Kidney tubule cell (primary cell): Measurements from ENCODE around the gene ACADVL.
"Not testable (repeated sequence)": the region's sequence is repeated elsewhere in the genome, so short reads cannot be mapped to it uniquely, and the experiment has no call there.

ENCODE experiments used
- DNase-seq: peaks from one replicate; pipeline ENCODE4 v3.0.0-alpha.2; 2018; ENCODE audit warnings: low spot score

Gene ACADVL

GRCh38 chr17:7219812-7220592 is at the start of gene ACADVL, which contains the start of gene DLG4:
Gene ACADVL (plus strand): TSS chr17:7219938. CDS start chr17:7219985, 47 bp downstream.
Gene DLG4 (minus strand): TSS chr17:7219836.
- DNase-seq = peak; percentile 91

DNA sequence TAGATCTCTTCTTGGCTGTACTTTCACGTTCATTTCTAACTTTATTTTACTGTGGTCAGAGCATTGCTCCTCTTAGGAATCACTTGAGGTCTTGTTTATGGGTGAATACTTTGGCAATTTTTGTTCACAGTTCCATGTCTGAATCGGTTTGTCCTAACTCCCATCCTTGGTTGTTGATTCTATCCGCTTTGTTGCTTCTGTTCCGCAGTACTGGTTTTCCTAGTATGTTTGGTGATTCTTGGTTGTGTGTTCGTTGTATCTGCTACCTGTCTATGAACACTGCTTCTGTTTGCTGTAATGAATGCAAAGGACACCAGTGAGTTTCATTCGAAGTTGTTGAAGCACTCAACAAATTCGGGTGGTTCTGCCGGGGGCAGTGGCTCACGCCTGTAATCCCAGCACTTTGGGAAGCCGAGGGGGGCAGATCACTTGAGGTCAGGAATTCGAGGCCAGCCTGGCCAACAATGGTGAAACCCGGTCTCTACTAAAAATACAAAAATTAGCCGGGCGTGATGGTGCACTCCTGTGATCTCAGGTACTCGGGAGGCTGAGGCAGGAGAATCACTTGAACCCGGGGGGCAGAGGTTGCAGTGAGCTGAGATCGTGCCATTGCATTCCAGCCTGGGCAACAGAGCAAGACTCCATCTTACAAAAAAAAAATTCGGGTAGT is 47.1 kb upstream of the ACADVL start:
- not testable (repeated sequence) for DNase-seq

DNA sequence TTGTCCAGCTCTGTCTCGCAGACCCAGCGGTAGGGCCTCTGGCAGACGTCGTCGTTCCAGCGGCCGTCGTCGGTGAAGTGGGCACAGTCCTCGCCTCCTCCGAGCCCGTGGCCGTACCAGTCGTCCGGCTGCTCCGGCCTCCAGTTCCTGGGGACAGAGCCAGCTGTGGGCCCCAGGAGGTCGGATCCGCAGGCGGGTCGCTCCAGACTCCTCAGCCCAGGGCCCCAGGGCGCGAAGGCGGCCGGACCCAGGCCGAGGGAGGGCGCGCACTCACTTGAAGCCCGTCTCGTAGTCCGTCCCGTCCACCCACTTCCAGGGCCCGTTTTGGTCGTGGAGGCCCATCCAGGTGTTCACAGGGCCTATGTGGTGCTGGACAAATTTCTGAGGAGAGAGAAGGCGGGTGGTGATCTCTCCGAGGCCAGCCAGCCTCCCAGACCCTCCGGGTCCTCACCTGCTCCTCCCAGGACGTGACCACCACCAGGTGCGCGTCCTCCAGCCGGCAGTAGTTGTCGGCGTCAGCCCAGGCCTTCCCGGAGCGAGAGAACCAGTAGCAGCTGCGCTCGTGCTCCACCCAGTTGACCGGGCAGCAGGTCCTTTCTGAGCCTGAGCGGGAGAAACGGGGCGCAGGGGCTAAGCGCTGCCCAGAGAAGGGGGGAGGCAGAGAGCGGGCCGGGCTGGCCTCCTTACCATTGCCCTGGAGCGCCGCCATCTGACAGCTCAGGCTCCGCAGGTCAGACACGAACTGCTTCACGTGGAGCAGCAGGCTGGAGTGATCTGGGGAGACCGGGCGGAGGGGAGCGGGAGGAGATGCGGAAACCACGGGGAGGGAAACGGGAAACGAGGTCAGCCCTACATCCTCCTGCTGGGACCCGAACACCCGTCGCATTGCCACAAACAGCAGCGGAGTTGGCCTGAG is 45.8 kb upstream of the ACADVL start:
- DNase-seq = peak; percentile 20

DNA sequence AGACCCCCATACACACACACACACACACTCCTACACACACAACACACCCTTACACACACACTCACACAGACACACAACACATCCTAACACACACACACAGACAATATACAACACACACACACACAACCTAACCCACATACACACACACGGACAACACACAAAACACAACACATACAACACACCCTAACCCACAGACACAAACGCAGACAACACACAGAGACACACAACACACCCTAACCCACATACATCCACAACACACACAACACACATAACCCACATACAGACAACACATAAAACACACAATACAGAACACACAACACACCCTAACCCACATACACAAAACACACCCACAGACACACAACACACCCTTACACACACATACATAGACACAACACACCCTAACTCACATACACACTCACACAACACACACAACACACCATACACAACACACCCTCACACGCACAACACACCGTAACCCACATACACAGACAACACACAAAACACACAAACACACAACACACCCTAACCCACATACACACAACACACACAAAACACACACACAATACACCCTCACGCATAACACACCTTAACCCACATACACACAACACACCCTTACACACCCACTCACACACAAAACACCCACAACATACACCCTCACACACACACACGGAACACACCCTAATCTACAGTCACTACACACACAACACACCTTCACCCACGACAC is 45.0 kb upstream of the ACADVL start:
- DNase-seq = no peak

- DNase-seq = no peak
Measured at GRCh38 chr17:7175330-7175733, 44.4 kb upstream of the ACADVL start.

- no peak for DNase-seq
Measured at GRCh38 chr17:7176107-7176840, 43.5 kb upstream of the ACADVL start.

DNA sequence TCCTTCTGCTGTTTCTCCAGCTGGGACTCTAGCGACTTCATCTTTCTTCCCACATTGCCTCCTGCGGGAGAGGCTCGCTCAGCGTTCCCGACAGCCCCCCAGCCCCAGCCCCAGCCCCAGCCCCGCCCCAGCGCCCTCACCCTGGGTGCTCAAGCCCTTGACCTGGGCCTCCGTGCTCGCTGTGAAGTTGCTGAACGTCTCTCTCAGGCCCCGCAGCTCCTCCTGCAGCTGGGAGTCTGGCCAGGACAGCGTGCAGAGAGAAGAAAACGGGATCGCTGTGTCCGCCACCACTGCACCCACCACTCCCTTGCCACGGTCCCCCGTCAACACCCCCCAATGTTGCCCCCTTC is 42.9 kb upstream of the ACADVL start:
- no peak for DNase-seq

GRCh38 chr17:7177191-7177953 is 42.4 kb upstream of the ACADVL start:
- DNase-seq = peak; percentile 49

DNA sequence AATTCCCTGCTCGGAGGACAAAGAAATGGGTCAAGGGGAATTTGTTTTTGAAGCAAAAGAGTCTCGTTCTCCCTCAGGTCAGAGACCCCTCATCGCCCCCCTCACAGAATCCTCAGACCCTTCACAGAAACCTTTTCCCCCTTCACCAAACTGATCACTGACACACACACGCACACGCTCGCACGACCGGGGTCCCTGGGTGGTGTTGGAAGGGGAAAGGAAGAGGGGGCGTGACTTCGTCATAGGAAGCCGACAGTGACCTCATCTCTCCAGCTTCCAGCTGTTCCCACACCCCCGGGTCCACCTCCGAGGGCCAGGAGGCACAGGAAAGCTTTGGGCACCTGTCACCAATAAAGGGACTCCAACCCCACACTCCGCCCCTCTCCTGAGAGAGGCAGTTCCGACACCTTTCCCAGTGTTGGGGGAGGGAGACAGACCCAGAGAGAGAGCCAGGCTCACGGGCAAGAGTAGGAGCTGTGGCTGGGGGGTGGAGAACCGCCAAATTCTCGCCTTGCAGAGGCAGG is 41.7 kb upstream of the ACADVL start:
- DNase-seq = peak; percentile 18

DNA sequence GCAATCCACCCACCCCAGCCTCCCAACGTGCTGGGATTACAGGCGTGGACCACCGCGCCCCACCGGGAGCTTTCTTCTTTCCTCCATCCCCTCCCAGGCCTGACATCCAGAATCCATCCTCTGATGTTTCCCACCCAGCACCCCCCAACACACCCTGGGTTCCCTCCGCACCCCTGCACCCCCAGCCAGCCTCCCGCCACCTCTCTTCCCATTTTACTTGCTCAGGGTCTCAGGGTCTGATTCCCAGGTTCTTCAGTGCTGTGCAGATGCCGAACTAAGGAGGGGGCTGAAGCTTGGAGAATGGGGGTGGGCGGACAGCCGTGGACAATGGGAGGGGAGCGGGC is 40.8 kb upstream of the ACADVL start:
- no peak for DNase-seq

- DNase-seq = no peak
Measured at GRCh38 chr17:7179317-7180254, 40.2 kb upstream of the ACADVL start, which contains the start of gene ASGR1. Gene ASGR1 (minus strand): TSS chr17:7179370. CDS start chr17:7178563, 807 bp downstream.

- DNase-seq = not testable (repeated sequence)
Measured at GRCh38 chr17:7182101-7182500, 37.6 kb upstream of the ACADVL start.

GRCh38 chr17:7183433-7184090 is 36.2 kb upstream of the ACADVL start:
- peak; percentile 40 for DNase-seq

- peak; percentile 86 for DNase-seq
Measured at GRCh38 chr17:7184091-7184488, 35.6 kb upstream of the ACADVL start.

- DNase-seq = no peak
Measured at GRCh38 chr17:7184647-7185046, 35.1 kb upstream of the ACADVL start.

DNA sequence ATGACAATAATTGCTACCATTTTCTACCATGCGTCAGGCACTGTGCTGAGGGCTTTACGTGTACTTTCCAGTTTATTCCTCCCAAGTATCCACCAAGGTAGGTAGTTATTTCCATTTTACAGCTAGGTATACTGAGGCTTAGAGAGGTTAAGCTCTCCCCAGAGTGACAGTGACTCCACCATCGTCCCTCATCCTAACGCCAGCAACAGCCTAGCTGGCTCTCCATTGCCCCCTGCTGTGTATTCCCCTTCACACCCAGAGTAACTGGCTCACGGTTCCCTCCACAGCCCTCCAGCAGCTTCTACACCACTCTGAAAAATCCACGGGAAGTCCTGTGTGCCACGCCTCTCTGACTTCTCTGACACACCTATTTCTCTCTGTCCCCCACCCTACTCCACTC is 33.5 kb upstream of the ACADVL start:
- no peak for DNase-seq

DNA sequence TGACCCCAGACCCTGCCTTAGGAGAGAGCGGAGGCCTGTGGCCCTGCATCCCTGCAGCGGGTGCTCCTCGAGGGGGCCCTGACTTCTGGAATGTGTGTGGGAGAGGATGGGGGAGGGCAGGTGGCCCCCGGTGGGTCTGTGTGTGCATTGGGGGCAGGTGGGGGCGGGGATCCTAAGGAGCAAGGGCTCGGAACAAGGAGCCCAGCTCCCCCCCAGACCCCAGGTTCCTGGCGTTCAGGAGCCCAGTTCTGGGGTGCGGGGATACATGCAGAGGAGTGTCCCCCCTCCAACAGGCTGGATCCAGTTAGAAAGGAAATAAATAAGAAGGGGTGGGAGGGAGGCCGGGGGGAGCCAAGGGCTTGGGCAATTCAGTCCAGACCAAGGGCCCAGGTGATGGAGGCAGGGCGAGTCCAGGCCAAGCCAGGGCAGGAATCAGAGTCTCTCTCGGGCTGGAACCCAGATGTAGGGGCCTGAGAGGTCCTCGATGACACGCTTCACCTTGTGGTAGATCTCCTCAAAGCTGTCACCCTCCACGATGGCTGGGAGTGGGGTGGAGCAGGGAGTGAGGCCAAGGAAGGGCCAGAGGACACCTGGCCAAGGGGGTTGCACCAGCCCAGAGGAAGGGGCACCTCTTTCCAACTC is 29.3 kb upstream of the ACADVL start:
- no peak for DNase-seq

- DNase-seq = no peak
Measured at GRCh38 chr17:7191069-7191468, 28.7 kb upstream of the ACADVL start.
